Esophagus mucosa (tissue), 1 donor: ENCODE results near the gene NOCT. TPM values are rescaled to one million over a fixed set of nuclear protein-coding genes. Genes with fewer than 3 reads are reported as not detected.
"Not testable (repeated sequence)": the region's sequence is repeated elsewhere in the genome, so short reads cannot be mapped to it uniquely, and the experiment has no call there.

Source experiments
- ATAC-seq: fragments of 200-7000 bp; cut with Tn5 transposase; one replicate; pipeline ENCODE4 v1.9.1; 2020
- total RNA-seq: library from RNA; stranded (reverse); gene quantifications from one replicate; pipeline ENCODE4 v1.2.4, GENCODE V29; 2023
- donor health status: DM: yes; HTN: yes; CAD: no.

The NOCT gene
- total RNA-seq, 1 donor from 2014 or later, result 11.2 TPM

DNA sequence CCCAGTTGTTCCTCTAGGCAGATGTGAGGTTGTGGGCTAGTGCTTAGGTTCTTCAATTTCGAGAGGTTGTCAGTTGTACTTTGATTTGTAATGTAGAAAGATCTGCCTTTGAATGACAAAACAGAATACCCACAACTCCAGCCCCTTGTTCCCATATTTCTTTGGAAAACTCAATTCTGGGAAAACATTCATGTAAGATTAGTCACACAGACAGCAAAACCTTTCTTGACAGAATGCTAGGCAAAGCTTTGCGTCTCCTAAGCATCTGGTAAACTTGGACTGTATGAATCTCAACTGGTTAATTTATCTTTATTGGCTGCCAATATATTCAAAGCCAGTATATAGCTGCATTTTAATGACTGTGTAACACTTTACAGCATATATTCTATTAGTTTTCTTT, 34.9 kb downstream of the NOCT start:
- no peak for ATAC-seq

- no peak for ATAC-seq
These were observed 38.3 kb downstream of the NOCT start for GRCh38 chr4:139053909-139054308.

DNA sequence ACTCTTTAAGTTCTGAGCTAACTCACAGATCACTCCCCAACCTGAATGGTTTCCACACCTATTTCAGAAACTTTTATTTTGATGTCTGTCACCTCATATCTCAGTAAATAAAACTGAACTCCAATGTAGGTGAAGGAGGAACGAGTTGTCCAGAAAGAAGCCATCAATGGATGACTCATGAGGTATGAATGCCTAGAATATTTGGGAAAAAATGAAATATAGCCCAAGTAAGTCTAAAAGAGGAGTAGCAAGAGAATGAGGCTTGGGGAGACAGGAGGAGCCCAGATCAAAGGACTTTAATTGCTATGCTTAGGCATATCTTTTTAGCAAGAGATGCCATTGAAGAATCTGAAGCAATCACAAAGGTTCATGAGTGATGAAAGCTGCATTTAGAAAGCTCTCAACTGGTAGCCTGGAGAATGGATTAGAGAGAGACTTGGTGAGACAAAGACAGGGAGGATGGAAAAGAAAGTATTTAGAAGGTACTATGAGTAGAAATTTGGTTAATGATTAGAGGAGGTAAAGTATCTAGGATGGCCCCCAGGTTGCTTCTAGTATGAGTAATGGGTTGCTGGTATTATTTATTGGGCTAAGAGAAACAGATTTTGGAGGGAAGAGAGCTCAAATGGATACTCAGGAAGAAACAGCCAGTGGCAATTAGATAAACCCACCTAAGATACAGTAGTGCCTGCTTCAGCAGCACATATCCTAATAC, 39.4 kb downstream of the NOCT start:
- no peak for ATAC-seq

- not testable (repeated sequence) for ATAC-seq
These were observed 43.4 kb downstream of the NOCT start for GRCh38 chr4:139059026-139059425.

- ATAC-seq, result no peak
These were observed 45.0 kb downstream of the NOCT start for GRCh38 chr4:139060591-139060990.

DNA sequence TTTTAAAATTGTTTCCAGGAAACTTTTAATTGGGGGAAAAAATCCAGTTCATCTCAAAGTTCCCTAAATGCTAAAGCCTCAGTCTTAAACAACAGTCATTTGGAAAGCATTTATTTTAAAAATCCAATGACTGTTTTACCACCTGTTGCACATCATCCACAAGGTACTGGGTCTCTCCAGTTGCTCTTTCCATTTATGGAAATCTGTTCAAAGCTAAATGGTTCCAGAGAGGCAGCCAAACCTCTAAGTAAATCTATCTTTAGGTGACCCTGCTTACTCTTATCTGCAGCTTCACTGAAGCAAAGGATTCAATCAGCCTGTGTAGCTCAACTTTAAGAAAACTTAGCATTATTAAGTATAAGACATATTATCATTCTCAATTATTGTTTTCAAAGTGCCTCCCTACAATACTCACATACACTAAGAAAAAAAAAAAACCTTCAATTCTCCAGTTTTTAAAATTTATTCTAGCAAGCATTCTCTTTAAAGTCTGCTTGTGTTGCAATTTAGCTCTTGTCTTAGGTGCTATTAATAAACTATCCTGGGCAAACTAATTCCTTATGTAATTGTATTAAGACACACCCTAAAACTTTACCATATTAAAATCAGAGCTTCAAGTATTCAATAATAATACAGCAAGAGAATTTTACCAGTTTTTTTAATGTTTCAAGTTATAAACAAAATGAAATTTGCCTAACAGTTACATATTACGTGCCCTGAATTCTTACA, 60.6 kb downstream of the NOCT start:
- ATAC-seq, result no peak

- no peak for ATAC-seq
These were observed 62.2 kb downstream of the NOCT start for GRCh38 chr4:139077567-139078355.

DNA sequence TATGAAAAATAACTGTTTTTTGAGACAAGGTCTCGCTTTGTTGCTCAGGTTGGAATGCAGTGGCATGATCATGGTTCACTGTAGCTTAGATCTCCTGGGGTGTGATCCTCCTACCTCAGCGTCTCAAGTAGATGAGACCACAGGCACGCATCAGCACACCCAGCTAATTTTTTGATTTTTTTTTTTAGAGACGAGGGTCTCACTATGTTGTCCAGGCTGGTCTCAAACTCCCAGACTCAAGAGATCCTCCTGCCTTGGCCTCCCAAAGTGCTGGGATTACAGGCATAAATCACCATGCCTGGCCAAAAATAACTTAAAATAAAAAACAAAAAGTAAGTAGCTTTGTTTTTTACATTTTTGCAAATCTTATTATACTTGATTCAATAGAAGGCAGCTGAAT, 63.3 kb downstream of the NOCT start:
- no peak for ATAC-seq

DNA sequence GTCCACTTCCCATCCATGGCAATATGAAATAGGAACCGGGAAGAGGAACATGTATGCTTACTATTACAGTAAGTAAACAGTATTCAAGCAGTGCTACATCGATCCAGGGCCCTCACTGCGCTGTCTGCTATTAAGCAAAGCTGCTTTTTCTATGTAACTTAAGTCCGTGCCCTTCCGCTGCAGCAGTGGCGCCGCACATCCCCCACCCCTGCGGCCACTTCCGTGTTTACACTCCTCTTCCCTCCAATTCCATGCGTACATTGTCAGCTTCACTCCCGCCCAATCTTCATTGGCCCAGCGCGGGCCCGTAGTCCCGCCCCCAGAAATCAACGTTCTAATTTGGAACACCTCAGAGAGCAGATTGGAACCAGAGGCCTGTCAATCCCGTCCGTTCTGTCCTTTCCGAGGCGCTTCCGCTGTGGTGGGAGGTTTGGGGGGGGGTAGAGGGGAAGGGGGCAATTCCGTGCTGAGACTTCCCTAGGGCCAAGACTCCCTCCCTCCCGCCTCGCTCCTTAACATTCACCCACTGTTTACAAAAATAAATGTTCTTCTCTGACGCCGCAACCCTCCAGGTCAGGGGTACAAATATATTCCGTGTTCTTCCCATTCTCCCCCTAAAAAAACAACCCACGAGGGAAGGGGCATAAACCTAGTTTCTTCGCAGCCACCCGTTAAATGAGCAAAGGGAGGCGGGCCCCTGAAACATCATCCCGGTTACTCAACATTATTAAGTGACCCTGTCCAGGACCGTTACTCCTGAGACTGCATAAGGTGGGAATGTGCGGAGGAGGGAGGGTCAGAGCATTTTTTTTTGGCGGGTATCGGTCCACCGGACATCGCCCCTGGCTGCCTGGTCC, 67.4 kb downstream of the NOCT start:
- ATAC-seq, result peak; percentile 94

DNA sequence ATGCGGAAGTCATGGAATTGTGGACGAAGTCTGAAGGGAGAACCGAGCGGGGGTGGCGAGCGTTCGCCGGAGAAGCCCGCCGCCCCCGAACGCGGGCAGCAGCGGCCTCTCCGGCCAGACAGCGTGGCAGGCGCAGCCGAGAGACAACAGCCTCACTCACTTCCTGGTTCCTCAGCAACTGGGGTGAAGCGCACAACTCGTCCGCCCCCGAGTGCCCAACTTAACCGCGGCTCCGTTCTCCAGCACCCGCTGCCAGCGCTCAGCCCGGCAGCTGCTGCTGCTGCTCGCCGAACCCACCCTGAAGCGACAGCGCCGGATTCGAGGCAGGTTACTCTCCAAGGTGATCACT, 68.0 kb downstream of the NOCT start:
- peak; percentile 49 for ATAC-seq

DNA sequence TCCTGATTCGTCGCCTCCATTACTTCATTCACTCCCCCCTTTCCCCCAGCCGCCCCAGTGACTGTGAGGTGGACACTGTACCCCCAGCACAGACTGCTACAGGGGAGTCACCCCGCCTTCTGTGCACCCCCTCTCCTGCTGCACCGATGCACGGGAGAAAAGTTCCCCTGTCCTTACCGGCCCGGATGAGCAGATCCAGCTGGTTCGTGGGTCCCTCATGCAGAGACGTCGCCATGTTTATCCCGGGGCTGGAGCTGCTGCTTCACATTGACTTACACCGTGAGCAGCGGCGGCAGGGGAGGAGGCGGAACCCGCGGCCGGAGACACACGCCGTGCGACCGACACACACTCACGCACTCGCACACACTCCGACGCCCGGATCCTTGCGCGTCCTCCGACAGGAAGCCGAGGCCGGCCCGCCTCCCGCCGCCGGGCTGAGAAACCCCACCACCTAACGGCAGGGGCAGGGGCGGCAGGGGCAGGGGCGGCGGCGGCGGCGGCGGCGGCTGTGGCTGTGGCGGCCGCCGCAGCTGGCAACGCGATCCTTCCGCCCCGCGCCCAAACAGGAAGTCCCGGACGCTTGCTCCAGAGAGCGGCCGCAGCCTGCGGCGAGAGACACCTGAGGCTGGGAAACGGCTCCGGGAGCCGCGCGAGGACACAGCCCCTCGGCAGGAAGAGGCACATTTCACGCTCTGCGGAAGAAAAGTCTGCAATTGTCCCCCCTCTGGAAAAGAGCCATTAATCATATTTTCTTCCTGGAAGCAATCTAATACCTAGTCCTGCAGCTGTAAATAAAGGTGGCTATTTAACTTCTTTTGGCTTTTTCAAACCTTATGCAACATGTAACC, 68.6 kb downstream of the NOCT start:
- ATAC-seq, result peak; percentile 86

GRCh38 chr4:139084804-139085093, 69.2 kb downstream of the NOCT start:
- ATAC-seq, result no peak

- no peak for ATAC-seq
These were observed 69.6 kb downstream of the NOCT start for GRCh38 chr4:139085141-139085540.

- ATAC-seq, result no peak
These were observed 76.7 kb downstream of the NOCT start for GRCh38 chr4:139092271-139092670.

Other genes with a start within 250 kb of the NOCT start
- gene ELF2, start 161.4 kb downstream of the NOCT start, total RNA-seq, result 23.8 TPM